IMR-90 (cell line): Measurements from ENCODE around the gene DPP8. TPM values are rescaled to one million over a fixed set of nuclear protein-coding genes. Genes with fewer than 3 reads are reported as not detected.

Experiments
- ATAC-seq: fragments of 200-7000 bp; cut with Tn5 transposase; 2 replicates; pipeline ENCODE4 v1.9.1; 2020; ENCODE audit warnings: low read depth, mild to moderate bottlenecking, moderate library complexity
- BruUV-seq: library from RNA; stranded (reverse); fragments of 400-500 nt; replicated peaks from 2 replicates; lab custom pipeline; 2021; lab: Mats Ljungman, UMichigan
- CTCF ChIA-PET: fragments of 300-600 bp; formaldehyde crosslinking; extraction: SDS; loops from one replicate; lab custom pipeline; 2021; ENCODE audit warnings: antibody characterized with exemption; lab: Yijun Ruan, JAX
- POLR2A ChIA-PET: fragments of 300-600 bp; sonication (Branson Sonifier 250); formaldehyde crosslinking; loops from one replicate; lab custom pipeline; 2022; ENCODE audit warnings: antibody characterized with exemption; ENCODE audit not compliant: unreplicated experiment; lab: Charles Lee
- DNase-seq: peaks from one replicate; pipeline ENCODE4 v3.0.0; 2013
- H2AFZ ChIP-seq: replicated peaks from 2 replicates; pipeline ENCODE3; 2013; ENCODE audit warnings: low read length, mild to moderate bottlenecking; ENCODE audit not compliant: poor library complexity
- H2AK5ac ChIP-seq: 2 replicates; pipeline ENCODE4 v1.6.1; 2013; ENCODE audit warnings: low read depth, low read length, inconsistent platforms
- H2AK9ac ChIP-seq: replicated peaks from 2 replicates; pipeline ENCODE3; 2013; ENCODE audit warnings: mild to moderate bottlenecking, low read depth, low read length, moderate library complexity; ENCODE audit not compliant: poor library complexity
- H2BK120ac ChIP-seq: 2 replicates; pipeline ENCODE4 v1.6.1; 2013; ENCODE audit warnings: low read depth, low read length, inconsistent platforms
- H2BK15ac ChIP-seq: 3 replicates; pipeline ENCODE4 v1.6.1; 2013; ENCODE audit warnings: low read depth, low read length, inconsistent platforms
- H2BK20ac ChIP-seq: 2 replicates; pipeline ENCODE4 v1.6.1; 2013; ENCODE audit warnings: low read depth, mild to moderate bottlenecking, inconsistent platforms, low read length, moderate library complexity
- H2BK5ac ChIP-seq: 2 replicates; pipeline ENCODE4 v1.6.1; 2013; ENCODE audit warnings: mild to moderate bottlenecking, low read depth, low read length, inconsistent platforms; ENCODE audit not compliant: poor library complexity, severe bottlenecking
- H3K14ac ChIP-seq: replicated peaks from 2 replicates; pipeline ENCODE4 v1.6.1; 2013; ENCODE audit warnings: low read depth, low read length, inconsistent platforms
- H3K18ac ChIP-seq: 2 replicates; pipeline ENCODE4 v1.6.1; 2013; ENCODE audit warnings: low read depth, low read length, control low read depth
- H3K23ac ChIP-seq: 2 replicates; pipeline ENCODE4 v1.6.1; 2013; ENCODE audit warnings: low read depth, low read length, inconsistent platforms
- H3K27ac ChIP-seq: 2 replicates; pipeline ENCODE4 v1.5.1; 2013; ENCODE audit warnings: mild to moderate bottlenecking, control low read depth, low read length; ENCODE audit not compliant: insufficient read depth
- H3K27me3 ChIP-seq: 2 replicates; pipeline ENCODE4 v1.6.1; 2013; ENCODE audit warnings: low read length; ENCODE audit not compliant: control insufficient read depth, insufficient read depth
- H3K36me3 ChIP-seq: 2 replicates; pipeline ENCODE4 v1.6.1; 2013; ENCODE audit warnings: low read length, mixed read lengths; ENCODE audit not compliant: control insufficient read depth, insufficient read depth
- H3K4ac ChIP-seq: 2 replicates; pipeline ENCODE4 v1.6.1; 2013; ENCODE audit warnings: low read depth, low read length, inconsistent platforms
- H3K4me1 ChIP-seq: 2 replicates; pipeline ENCODE4 v1.6.1; 2013; ENCODE audit warnings: low read length, mixed read lengths; ENCODE audit not compliant: control insufficient read depth, insufficient read depth
- H3K4me2 ChIP-seq: 2 replicates; pipeline ENCODE4 v1.6.1; 2013; ENCODE audit warnings: low read depth, mild to moderate bottlenecking, control low read depth, low read length, moderate library complexity
- H3K4me3 ChIP-seq: 2 replicates; pipeline ENCODE4 v1.5.1; 2013; ENCODE audit warnings: low read depth, mild to moderate bottlenecking, control low read depth, low read length, moderate library complexity; ENCODE audit not compliant: insufficient read depth
- H3K56ac ChIP-seq: 2 replicates; pipeline ENCODE4 v1.6.1; 2013; ENCODE audit warnings: low read length, inconsistent platforms; ENCODE audit not compliant: insufficient read depth; ENCODE audit errors: extremely low read depth
- H3K79me1 ChIP-seq, 2 experiments: 2 replicates each; pipeline ENCODE4 v1.6.1; 2013; ENCODE audit warnings: low read length in 2 of 2, inconsistent platforms in 1 of 2, low read depth in 1 of 2
- H3K9ac ChIP-seq: 2 replicates; pipeline ENCODE4 v1.6.1; 2013; ENCODE audit warnings: low read depth, low read length, control low read depth
- H3K9me1 ChIP-seq: 2 replicates; pipeline ENCODE4 v1.6.1; 2013; ENCODE audit warnings: low read length, inconsistent platforms; ENCODE audit not compliant: insufficient read depth
- H3K9me3 ChIP-seq: 2 replicates; pipeline ENCODE4 v1.6.1; 2013; ENCODE audit warnings: low read length; ENCODE audit not compliant: control insufficient read depth, insufficient read depth
- H4K20me1 ChIP-seq: 2 replicates; pipeline ENCODE4 v1.6.1; 2013; ENCODE audit warnings: low read length, inconsistent platforms; ENCODE audit not compliant: insufficient read depth
- H4K5ac ChIP-seq: 2 replicates; pipeline ENCODE4 v1.6.1; 2013; ENCODE audit warnings: mild to moderate bottlenecking, low read depth, low read length, control low read depth
- H4K8ac ChIP-seq, 2 experiments: 2 replicates each; pipeline ENCODE4 v1.6.1; 2013; ENCODE audit warnings: low read depth in 2 of 2, low read length in 2 of 2, control low read depth in 1 of 2, inconsistent platforms in 1 of 2
- H4K91ac ChIP-seq: 2 replicates; pipeline ENCODE4 v1.6.1; 2013; ENCODE audit warnings: low read depth, low read length, inconsistent platforms; ENCODE audit not compliant: insufficient read depth
- CEBPB ChIP-seq: IDR thresholded peaks from 2 replicates; pipeline ENCODE4 v1.6.1; 2012; ENCODE audit warnings: low read depth, low read length, improper control_type of control experiment
- MAFK ChIP-seq: IDR thresholded peaks from 2 replicates; pipeline ENCODE4 v1.6.1; 2012; ENCODE audit warnings: low read depth, low read length, improper control_type of control experiment
- WGBS, 2 experiments: methylation state at CpG; one replicate each; pipeline versions ENCODE4 v1.1.5 to v1.1.7; 2013; ENCODE audit warnings: missing lambda C conversion rate in 2 of 2; ENCODE audit not compliant: insufficient read length in 1 of 2; ENCODE audit errors: extremely low coverage in 2 of 2; 5-methylcytosine and 5-hydroxymethylcytosine counted together
- dilution Hi-C: fragments of 300-500 bp; cut with HindIII; formaldehyde crosslinking; loops from one replicate; pipeline ENCODE4 v1.14.3; 2018; ENCODE audit warnings: low sequenced_read_pairs; ENCODE audit not compliant: unreplicated experiment
- in situ Hi-C: fragments of 300-500 bp; cut with MboI; formaldehyde crosslinking; loops from 3 replicates; pipeline ENCODE4 v1.14.3; 2019; ENCODE audit warnings: low sequenced_read_pairs, inconsistent platforms, mixed read lengths
- intact Hi-C: fragments of 100-400 bp; cut with micrococcal nuclease; formaldehyde crosslinking; loops from 2 replicates; pipeline ENCODE4 v1.10.0; 2022
- polyA plus RNA-seq, 3 experiments: library from polyadenylated mRNA; depleted of rRNA; stranded (reverse); fragments of >200 nt; gene quantifications; 2 replicates each; pipeline ENCODE4 v1.2.3, GENCODE V29; 2012; ENCODE audit warnings: low replicate concordance in 1 of 3
- total RNA-seq: library from RNA; depleted of rRNA; stranded (reverse); fragments of >200 nt; gene quantifications from 2 replicates; pipeline ENCODE4 v1.2.3, GENCODE V29; 2012

Gene DPP8
- total and polyA plus RNA-seq, 2 of the 4 experiments (the other 2 are of a cell fraction) = 10.7 to 29.4 TPM

GRCh38 chr15:65408324-65409035, 109.0 kb downstream of the DPP8 start:
- Histone ChIP-seq H2AK9ac (peak overlapping the region; percentile 71), H3K9me3 (no peaks in the 10 kb centered on the region), H3K27ac (no peak overlapping the region), H3K14ac (peak overlapping the region; percentile 34), H3K36me3 (no peaks in the 10 kb centered on the region), H3K4me3 (no peak overlapping the region), H2BK15ac (peak overlapping the region; percentile 4; the same call in 1 of the 3 replicates), H2BK20ac (peak overlapping the region; percentile 22; the same call in 1 of the 2 replicates), H3K56ac (no peak overlapping the region), H3K4me1 (peaks cover 5% of the 10 kb centered on the region), H3K79me1 (0 out of 4 replicates have a peak, but pooled peaks cover 0 to 6% of the 10 kb centered on the region in 2 experiments), H4K8ac (peak overlapping the region; percentile 25 to 90; a peak in 2 of 4 replicates), H3K4ac (peak overlapping the region; percentile 64), H3K4me2 (no peak overlapping the region), H2BK5ac (peak overlapping the region; percentile 65), H3K18ac (no peak overlapping the region; the same call in 1 of the 2 replicates), H3K23ac (peak overlapping the region; percentile 53; the same call in 1 of the 2 replicates), H2BK120ac (peak overlapping the region; percentile 69), H3K9me1 (peaks cover 12% of the 10 kb centered on the region), H4K5ac (no peak overlapping the region; the same call in 1 of the 2 replicates), H4K20me1 (no peaks in the 10 kb centered on the region), H2AFZ (no peak overlapping the region), H3K27me3 (peaks cover 5% of the 10 kb centered on the region; the same call in 1 of the 2 replicates), H3K9ac (no peak overlapping the region), H4K91ac (no peak overlapping the region; the same call in 1 of the 2 replicates), H2AK5ac (peak overlapping the region; percentile 66)
- intact Hi-C loops (loop anchor here (5.0 kb wide), 1 partner anchor 169 kb away; no protein-coding TSS in a partner anchor), dilution Hi-C loops (no loop called here), in situ Hi-C loops (no loop called here)
- WGBS, 2 experiments = 20% methylated on average over 1 of the region's 7 CpGs; no CpG with 5 or more reads in 1 of the 2 experiments
- CTCF ChIA-PET = interaction anchor here (1.7 kb wide), 1 partner anchor 12 kb away, joined by 6 read pairs; no protein-coding TSS in a partner anchor
- ATAC-seq = no peak
- POLR2A ChIA-PET = no interaction called here
- DNase-seq = peak; percentile 44
- no TSS peak for BruUV-seq
- peak; percentile 54 for TF ChIP-seq MAFK
- TF ChIP-seq CEBPB = no peak
